ENCODE data around the gene PPT2. TPM values are rescaled to one million over a fixed set of nuclear protein-coding genes. Genes with fewer than 3 reads are reported as not detected.

The PPT2 gene
- total RNA-seq, 4 donors from 2014 or later: 13.1 to 80.0 (median 28.1) TPM

GRCh38 chr6:32212076-32212760 is 58.3 kb downstream of the PPT2 start:
- H3K9me3 ChIP-seq: no peaks in the 10 kb centered on the region
- TF ChIP-seq EP300 (IDR thresholded peaks at IDR 0.05; ENCODE audit: low read depth) (no peak), POLR2AphosphoS5 (IDR thresholded peaks at IDR 0.05) (no peak), POLR2A (IDR thresholded peaks at IDR 0.05) (no peak)
- TF ChIP-seq, protein P1, sequence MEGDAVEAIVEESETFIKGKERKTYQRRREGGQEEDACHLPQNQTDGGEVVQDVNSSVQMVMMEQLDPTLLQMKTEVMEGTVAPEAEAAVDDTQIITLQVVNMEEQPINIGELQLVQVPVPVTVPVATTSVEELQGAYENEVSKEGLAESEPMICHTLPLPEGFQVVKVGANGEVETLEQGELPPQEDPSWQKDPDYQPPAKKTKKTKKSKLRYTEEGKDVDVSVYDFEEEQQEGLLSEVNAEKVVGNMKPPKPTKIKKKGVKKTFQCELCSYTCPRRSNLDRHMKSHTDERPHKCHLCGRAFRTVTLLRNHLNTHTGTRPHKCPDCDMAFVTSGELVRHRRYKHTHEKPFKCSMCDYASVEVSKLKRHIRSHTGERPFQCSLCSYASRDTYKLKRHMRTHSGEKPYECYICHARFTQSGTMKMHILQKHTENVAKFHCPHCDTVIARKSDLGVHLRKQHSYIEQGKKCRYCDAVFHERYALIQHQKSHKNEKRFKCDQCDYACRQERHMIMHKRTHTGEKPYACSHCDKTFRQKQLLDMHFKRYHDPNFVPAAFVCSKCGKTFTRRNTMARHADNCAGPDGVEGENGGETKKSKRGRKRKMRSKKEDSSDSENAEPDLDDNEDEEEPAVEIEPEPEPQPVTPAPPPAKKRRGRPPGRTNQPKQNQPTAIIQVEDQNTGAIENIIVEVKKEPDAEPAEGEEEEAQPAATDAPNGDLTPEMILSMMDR (IDR thresholded peaks at IDR 0.05): no peak
- intact Hi-C loops (cut with DNase I; ENCODE audit: low total_unique reads): no loop called here
- H3K4me1 ChIP-seq: no peaks in the 10 kb centered on the region
- H3K27ac ChIP-seq: no peak overlapping the region
- no peaks in the 10 kb centered on the region for H3K36me3 ChIP-seq
- H3K4me3 ChIP-seq: no peak overlapping the region
- no peaks in the 10 kb centered on the region for H3K27me3 ChIP-seq
- in situ Hi-C loops (cut with MboI; ENCODE audit: low pct_ligation_motif_present in 1 of 4, low pct_unique_long_range_greater_than_20kb in 1 of 4, low sequenced_read_pairs in 3 of 4): no loop called here
- DNase-seq: no peak
- WGBS, 2 donors (ENCODE audit: low coverage in 1 of 2): 80% methylated on average over 12 of the region's 12 CpGs; no CpG with 5 or more reads in 1 of the 2 donors

Small RNA genes within 50 kb of the gene (small RNA-seq; reads per million reads assigned to genes)
- gene AL662884.1 (0 reads per million in 4 donors), gene MIR6833 (0 reads per million in 4 donors)

Other genes starting within 250 kb of the PPT2 start
- 1 to 10 TPM; 4.6 to 9.4 (median 7.5) TPM for gene C2, start 226.4 kb upstream of the PPT2 start, total RNA-seq
- gene CFB, start 208.0 kb upstream of the PPT2 start, total RNA-seq: 10 to 100 TPM in 3 of 4 donors, 1 to 10 TPM in 1; 9.0 to 59.7 (median 39.6) TPM
- 100 to 1,000 TPM in 1 of 4 donors, 10 to 100 TPM in 3; 59.2 to 114 (median 88.0) TPM for gene NELFE, start 195.2 kb upstream of the PPT2 start, total RNA-seq
- 100 to 1,000 TPM in 1 of 4 donors, 10 to 100 TPM in 3; 52.8 to 173 (median 71.3) TPM for gene SKIC2, start 195.0 kb upstream of the PPT2 start, total RNA-seq
- gene DXO, start 182.0 kb upstream of the PPT2 start, total RNA-seq: 10 to 100 TPM; 17.5 to 29.9 (median 20.9) TPM
- gene C4A, start 172.1 kb upstream of the PPT2 start, total RNA-seq: 100 to 1,000 TPM in 1 of 4 donors, 10 to 100 TPM in 3; 16.9 to 210 (median 33.6) TPM
- 100 to 1,000 TPM in 1 of 4 donors, 10 to 100 TPM in 3; 20.3 to 137 (median 64.0) TPM for gene C4B, start 139.3 kb upstream of the PPT2 start, total RNA-seq
- under 1 TPM in 3 of 4 donors, not detected in 1; 0.27 to 0.64 (median 0.40) TPM for gene CYP21A2, start 115.7 kb upstream of the PPT2 start, total RNA-seq
- 100 to 1,000 TPM in 1 of 4 donors, 10 to 100 TPM in 3; 47.7 to 205 (median 66.2) TPM for gene TNXB, start 44.8 kb upstream of the PPT2 start, total RNA-seq
- 100 to 1,000 TPM in 2 of 4 donors, 10 to 100 TPM in 2; 59.0 to 139 (median 98.5) TPM for gene ATF6B, start 25.9 kb upstream of the PPT2 start, total RNA-seq
- 1 to 10 TPM in 2 of 4 donors, not detected in 2; 3.0 to 3.3 TPM for gene FKBPL, start 23.9 kb upstream of the PPT2 start, total RNA-seq
- 1 to 10 TPM in 2 of 4 donors, not detected in 2; 2.4 to 2.7 TPM for gene PRRT1, start 2.2 kb upstream of the PPT2 start, total RNA-seq
- gene EGFL8, start 10.5 kb downstream of the PPT2 start, total RNA-seq: 10 to 100 TPM in 3 of 4 donors, 1 to 10 TPM in 1; 2.6 to 79.4 (median 16.2) TPM
- gene AGPAT1, start 21.9 kb downstream of the PPT2 start, total RNA-seq: 10 to 100 TPM; 17.9 to 67.2 (median 50.1) TPM
- 100 to 1,000 TPM in 3 of 4 donors, 10 to 100 TPM in 1; 36.0 to 212 (median 120) TPM for gene RNF5, start 24.3 kb downstream of the PPT2 start, total RNA-seq
- gene AGER, start 30.1 kb downstream of the PPT2 start, total RNA-seq: 1 to 10 TPM; 1.1 to 9.0 (median 2.7) TPM
- gene PBX2, start 36.1 kb downstream of the PPT2 start, total RNA-seq: 10 to 100 TPM; 34.4 to 87.5 (median 41.3) TPM
- gene GPSM3, start 38.5 kb downstream of the PPT2 start, total RNA-seq: 1 to 10 TPM in 3 of 4 donors, under 1 TPM in 1; 1.00 to 8.6 (median 6.7) TPM
- 10 to 100 TPM in 2 of 4 donors, 1 to 10 TPM in 2; 2.6 to 24.3 (median 9.6) TPM for gene NOTCH4, start 69.9 kb downstream of the PPT2 start, total RNA-seq
- not detected for gene TSBP1, start 217.8 kb downstream of the PPT2 start, total RNA-seq